A549 treated with GW870086 at 1 μM for 4 hours (cell line): ENCODE measurements around the gene SNRPA. TPM values are rescaled to one million over a fixed set of nuclear protein-coding genes. Genes with fewer than 3 reads are reported as not detected.

Experiments
- total RNA-seq: library from RNA; stranded (reverse); fragments of 200-300 nt; extraction: Qiagen RNA extraction; gene quantifications from 5 replicates; pipeline ENCODE4 v1.2.3, GENCODE V29; 2022; ENCODE audit warnings: low read depth

SNRPA gene
- 146 to 179 TPM (median 154 TPM) in 5 replicates for total RNA-seq

DNA sequence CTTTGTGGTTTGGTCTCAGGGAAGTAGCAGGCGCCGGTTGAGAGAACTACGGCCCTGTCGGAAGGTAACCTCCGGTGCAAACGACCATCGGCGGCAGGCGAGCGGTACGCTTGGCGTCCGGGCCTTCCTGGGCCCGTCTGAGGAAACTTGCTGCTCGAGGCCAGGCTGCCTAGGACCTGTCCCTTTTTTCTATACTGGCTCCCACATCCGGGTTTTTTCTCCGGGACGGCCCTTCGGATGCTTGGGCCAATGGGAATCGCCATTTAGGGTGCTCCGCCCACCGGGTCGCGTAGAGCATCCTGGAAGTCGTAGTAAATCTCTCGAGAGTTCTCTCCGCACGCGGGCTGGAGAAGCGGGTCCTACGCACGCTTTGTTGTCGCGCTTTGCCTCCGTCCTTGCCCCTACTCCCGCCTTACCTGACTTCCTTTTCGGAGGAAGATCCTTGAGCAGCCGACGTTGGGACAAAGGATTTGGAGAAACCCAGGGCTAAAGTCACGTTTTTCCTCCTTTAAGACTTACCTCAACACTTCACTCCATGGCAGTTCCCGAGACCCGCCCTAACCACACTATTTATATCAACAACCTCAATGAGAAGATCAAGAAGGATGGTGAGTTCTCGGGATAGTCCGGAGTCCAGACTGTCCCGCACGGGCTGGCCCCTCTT, at the start of gene SNRPA:
TSS of gene SNRPA (plus strand) at position 330 of the 664 bp plus-strand sequence. CDS start at position 536, 206 bp downstream.

GRCh38 chr19:40716482-40717324, 34.3 kb upstream of the SNRPA start, which contains the start of the genes COQ8B and ITPKC:
COQ8B (minus strand) TSS chr19:40716886; CDS start chr19:40714632, 2,254 bp downstream.
ITPKC (plus strand) TSS chr19:40717112; CDS start chr19:40717136, 24 bp downstream.

GRCh38 chr19:40750058-40750873, 737 bp upstream of the SNRPA start, which contains the start of gene ACTMAP:
ACTMAP (minus strand) TSS chr19:40750477; CDS start chr19:40749803, 674 bp downstream.

GRCh38 chr19:40774916-40775631, 24.1 kb downstream of the SNRPA start, which contains the start of gene MIA:
MIA (plus strand) TSS chr19:40775521; CDS start chr19:40775543, 22 bp downstream.

GRCh38 chr19:40777937-40778705, 27.1 kb downstream of the SNRPA start, which contains the start of gene RAB4B:
RAB4B (plus strand) TSS chr19:40778247; CDS start chr19:40778376, 129 bp downstream.

GRCh38 chr19:40798683-40799557, 47.9 kb downstream of the SNRPA start, which contains the start of gene EGLN2:
EGLN2 (plus strand) TSS chr19:40799191; CDS start chr19:40800573, 1,382 bp downstream.

Other genes with a start within 250 kb of the SNRPA start
- 102 to 140 TPM (median 128 TPM) in 5 replicates for gene SHKBP1, start 174.3 kb upstream of the SNRPA start, total RNA-seq
- gene LTBP4, start 149.8 kb upstream of the SNRPA start, total RNA-seq, result 39.9 to 56.8 TPM (median 50.4 TPM) in 5 replicates
- 55.3 to 82.4 TPM (median 72.5 TPM) in 5 replicates for gene NUMBL, start 60.6 kb upstream of the SNRPA start, total RNA-seq
- gene COQ8B, start 34.3 kb upstream of the SNRPA start, total RNA-seq, result 74.3 to 95.8 TPM (median 86.7 TPM) in 5 replicates
- gene ITPKC, start 34.1 kb upstream of the SNRPA start, total RNA-seq, result 29.6 to 39.9 TPM (median 35.7 TPM) in 5 replicates
- 14.9 to 18.5 TPM (median 17.5 TPM) in 5 replicates for gene ACTMAP, start 726 bp upstream of the SNRPA start, total RNA-seq
- gene MIA, start 24.3 kb downstream of the SNRPA start, total RNA-seq, result not detected in 5 replicates
- 14.1 to 21.1 TPM (median 18.3 TPM) in 5 replicates for gene RAB4B, start 27.0 kb downstream of the SNRPA start, total RNA-seq
- 74.8 to 93.5 TPM (median 90.2 TPM) in 5 replicates for gene EGLN2, start 48.0 kb downstream of the SNRPA start, total RNA-seq
- gene CYP2A6, start 99.2 kb downstream of the SNRPA start, total RNA-seq, result not detected in 5 replicates
- gene CYP2A7, start 131.0 kb downstream of the SNRPA start, total RNA-seq, result not detected in 5 replicates
- 0.03 TPM in 1 of 5 replicates, not detected in the others for gene CYP2B6, start 240.1 kb downstream of the SNRPA start, total RNA-seq